ENCODE results near the gene C17orf100.
"Not testable (repeated sequence)": the region's sequence is repeated elsewhere in the genome, so short reads cannot be mapped to it uniquely, and the experiment has no call there.

Gene C17orf100

DNA sequence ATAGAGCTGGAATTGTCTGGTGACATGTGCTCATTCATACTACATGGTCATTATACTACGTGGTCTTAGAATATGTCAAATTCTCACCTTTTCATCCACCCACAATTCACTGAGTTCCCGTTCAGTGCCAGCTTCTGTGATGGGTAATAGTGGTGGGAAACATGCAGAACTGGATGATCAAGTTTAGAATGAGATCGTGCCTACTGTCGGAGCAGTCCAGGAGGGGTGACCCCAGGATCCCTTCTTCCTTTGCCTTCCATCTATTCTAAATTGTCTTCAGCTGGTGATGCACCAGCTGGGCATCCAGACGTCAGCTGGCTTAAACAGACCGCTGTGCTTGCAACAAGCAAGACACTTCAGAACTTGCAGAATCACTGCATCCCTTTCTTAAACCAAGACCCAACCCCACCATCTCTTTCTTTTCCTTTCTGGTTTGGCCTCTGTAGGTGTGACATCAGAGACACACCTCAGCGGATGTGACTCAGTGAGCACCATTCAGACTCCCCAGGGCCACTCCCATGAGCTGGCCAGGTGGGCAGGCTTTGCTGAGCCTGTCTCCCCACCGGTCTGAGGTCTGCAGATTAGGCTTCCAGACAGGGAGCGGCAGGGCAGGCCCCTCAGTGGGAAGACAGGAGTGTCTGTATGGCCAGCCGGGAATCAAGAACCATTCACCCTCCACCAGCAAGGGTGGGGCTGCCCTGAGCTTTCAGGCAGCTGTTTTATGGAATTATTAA is 18.1 kb downstream of the C17orf100 start:
- FAIRE-seq: no peak

DNA sequence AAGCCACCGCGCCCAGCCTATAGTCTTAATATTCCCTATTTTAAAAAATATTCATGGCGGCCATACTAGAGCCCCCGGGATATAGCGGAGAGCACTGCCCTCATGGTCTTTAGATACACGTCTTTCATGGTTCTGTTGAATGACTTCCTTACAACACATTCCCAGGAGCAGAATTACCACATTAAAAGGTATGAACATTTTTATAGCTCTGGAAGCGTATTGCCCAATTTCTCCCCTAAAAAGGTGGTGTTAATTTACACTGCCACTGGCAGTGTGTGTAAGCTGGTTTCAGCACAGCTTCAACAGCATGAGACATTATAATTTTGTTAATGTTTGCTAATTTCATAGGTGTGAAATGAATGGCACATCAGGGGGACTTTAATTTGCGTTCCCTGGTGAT is 19.0 kb downstream of the C17orf100 start:
- FAIRE-seq: no peak

DNA sequence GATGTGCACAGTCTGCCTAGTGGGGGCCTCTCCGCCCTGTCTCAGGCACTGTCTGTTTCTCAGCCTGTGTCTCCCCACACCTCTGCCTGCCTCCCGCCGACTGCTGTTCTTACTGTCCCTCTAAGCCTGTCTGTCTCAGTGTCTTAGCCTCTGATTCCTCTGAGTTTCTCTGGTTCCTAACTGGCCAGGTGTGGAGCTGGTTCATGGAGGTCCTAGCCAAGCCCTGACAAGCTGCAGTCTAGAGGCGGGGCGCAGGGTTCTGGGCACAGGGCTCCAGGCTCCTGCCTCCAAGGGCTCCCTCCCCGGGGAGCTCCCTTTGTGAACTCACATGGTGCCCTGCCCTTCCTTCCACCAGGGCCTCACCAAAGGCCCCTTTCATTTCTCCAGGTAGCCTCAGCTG is 19.4 kb downstream of the C17orf100 start:
- no peak for FAIRE-seq

DNA sequence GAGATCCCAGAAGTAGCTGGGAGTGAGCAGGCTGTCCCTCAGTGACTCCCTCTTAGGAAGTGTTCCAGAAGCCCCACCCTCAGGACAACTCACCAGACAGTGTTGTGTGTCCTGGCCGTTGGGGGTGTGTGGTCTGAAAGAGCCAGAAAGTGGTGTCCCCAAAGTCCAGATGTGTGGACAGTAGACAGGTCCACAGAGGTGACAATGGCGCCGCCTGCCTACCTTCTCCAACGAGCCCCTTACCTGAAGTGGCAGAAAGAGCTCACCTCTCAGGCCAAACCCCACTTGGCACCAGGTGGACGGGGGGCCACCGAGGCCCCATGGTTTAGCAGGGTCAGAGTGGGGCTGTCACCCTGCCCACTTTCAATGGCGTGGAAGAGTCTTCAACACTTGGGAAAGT is 19.9 kb downstream of the C17orf100 start:
- FAIRE-seq: no peak

DNA sequence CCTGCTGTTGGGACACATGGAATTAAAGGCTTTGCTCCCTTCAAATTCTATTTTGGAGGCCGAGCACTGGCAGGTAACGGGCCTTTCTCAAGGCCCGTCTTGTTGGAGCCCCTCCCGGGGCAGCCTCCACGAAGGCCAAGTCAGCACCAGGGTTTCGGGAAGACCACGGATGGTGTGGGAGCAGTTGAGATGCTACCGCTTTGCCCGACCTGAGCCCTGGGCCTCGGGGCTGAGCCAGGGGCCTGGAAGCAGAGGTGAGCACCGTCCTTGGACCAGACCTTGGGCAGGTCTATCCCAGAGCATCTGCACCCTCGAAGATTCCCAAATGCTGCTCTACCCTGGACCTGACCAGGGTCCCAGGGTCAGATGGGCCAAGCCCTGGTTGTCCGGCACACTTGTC is 23.0 kb downstream of the C17orf100 start:
- FAIRE-seq: no peak

DNA sequence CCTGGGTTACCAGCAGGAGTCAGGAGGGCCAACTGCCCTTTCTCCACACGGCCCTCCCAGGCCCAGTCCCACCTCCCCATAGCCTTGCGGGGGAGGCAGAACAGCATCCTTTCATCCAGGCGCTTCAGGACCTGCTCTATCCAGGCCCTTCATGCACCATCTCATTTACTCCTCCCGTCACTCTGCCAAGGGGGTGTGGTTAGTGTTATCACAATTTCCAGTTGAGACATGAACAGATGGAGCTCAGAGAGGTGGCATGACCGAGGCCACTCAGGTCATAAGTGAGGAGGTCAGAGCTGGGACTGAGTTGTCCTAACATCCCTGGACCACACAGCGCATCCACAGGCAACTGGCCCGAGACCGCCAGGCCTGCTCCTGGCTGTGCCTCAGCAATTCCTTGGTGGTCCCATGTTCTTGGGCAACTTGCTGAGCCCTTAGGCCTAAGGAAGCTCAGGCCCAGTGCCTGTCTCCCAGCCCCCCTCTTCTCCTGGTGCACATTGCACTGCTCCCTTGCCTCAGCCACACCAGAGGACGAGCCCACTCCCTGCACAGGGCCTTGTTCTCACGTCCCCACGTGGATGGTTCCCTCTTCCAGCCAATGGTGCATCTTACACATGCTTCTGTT is 23.8 kb downstream of the C17orf100 start:
- FAIRE-seq: no peak

DNA sequence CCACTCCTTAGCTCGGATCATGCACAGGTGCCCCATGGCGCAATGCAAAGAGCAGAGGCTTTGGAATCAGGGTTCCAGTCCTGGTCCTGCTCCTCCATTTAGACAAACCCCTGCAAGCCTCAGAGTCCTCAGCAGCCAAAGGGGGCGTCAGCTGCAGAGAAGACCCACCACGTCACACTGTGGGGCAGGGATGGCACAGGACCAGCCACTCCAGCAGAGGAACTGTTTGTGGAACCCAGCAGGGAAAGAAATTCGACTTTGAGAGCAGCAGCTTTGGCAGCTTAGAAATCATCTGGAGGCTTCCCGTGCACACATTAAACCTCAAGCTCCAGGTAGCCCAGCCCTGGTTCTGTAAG is 25.2 kb downstream of the C17orf100 start:
- FAIRE-seq: no peak

DNA sequence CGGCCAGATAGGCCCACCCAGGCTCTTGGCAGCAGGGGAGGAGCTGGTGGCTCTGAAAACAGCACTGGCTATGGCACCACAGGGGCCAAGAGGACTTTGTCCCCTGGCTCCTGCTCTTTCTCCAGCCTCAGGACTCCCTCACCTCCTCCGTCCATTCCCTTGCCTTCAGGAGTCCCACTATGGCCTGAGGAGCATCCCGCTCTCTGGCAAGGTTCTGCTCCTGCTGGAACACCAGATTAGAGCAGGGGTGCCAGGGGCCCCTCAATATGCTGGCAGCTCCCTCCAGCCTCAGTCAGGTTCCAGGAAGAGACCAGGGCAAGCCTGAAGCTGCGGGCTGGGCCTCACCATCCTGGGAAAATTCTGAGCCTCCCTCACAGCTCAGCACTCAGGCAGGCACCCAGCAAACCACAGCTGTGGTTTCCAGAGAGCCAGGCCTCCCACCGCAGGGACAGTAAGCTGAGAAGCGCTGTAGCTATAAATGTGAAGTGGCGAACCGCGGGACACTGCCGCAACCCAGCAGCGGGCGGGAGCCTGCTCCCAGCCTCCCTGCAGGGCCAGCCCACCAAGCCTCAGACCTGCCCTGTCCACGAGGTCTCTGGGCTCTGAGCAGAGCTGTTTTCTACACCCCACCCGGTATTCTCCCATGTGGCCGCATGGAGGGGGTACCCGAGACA is 25.7 kb downstream of the C17orf100 start:
- FAIRE-seq: no peak

DNA sequence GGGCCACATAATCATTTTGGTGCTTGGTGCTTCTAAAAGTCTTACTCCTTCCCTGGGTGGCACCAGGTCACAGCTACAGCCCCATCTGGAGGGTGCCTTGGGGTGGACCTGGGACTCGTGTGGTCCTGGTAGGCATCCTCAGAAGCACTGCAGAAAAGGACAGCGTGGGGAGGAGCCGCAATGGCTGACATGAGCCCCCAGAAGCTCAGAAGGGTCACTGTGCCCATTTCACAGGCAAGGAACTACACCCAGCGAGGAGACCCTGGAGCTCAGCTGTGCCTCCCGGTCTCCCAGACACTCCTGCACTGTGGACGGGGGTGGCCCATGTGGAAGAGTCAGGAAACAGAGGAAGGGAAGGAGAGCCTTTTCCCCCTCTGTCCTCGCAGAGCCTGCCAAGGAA is 26.4 kb downstream of the C17orf100 start:
- FAIRE-seq: no peak

DNA sequence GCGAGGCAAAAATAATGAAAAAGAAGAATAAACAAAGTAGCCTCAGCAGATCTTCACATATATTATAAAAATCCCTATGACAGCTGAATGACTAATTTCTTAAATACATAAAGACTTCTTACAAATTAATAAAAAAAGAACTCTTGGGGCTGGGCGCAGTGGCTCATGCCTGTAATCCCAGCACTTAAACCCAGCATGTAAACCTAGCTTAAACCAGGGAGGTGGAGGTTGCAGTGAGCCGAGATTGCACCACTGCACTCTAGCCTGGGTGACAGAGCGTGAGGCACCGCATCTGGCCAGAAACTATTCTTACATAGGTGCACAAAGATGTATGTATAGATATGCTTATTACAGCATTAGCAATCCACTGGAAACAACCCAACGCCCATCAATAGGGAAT is 27.7 kb downstream of the C17orf100 start:
- FAIRE-seq: no peak

DNA sequence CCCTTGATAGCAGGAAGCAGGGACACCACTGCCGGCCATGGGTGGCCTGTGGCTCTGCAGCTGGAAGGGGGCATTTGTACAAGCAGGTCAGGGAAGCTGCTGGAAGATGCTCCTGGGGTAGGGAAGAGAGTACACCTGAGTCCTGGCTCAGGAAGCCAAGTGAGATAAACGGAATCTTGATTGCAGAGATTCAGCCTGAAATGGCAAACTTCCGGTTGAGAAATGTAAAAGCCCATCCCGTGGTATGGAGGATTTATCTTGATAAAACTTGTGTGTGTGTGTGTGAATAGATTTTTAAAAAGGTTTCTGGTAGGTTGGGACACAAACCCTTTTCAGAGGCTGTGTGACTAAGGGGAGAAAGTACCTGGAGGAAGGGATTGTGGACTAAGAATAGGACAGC is 29.6 kb downstream of the C17orf100 start:
- no peak for FAIRE-seq

DNA sequence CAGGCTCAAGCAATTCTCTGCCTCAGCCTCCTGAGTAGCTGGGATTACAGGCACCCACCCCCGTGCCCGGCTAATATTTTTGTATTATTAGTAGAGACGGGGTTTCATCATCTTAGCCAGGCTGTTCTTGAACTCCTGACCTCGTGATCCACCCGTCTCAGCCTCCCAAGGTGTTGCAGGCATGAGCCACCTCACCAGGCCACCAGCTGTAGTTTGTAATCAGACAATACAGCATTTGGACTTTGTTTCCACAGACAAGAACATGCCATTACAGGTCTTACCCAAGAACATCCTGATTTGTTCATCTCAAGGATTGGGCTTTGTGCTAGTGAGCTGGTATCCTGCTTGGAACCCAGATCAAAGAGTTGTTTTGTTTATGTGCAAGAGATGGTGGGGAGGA is 30.1 kb downstream of the C17orf100 start:
- FAIRE-seq: no peak

DNA sequence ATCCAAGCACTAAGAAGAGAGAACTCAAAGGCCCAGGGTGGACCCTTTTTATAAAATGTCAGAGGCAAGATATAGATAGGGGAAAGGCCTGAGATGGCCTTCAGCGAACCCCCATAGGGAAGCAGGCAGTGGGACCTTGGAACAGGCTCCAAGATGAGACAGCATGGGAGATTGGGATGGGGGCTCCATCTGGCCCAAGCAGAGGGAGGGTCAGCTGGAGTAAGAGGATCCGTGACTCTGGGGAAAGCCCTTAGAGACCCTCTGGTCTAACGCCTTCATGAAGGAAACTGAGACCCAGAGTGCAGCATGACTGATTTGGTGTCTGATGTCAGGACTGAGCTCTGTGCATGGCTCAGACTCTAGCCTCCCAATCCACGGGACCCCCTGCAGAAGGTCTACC is 30.8 kb downstream of the C17orf100 start:
- FAIRE-seq: no peak

DNA sequence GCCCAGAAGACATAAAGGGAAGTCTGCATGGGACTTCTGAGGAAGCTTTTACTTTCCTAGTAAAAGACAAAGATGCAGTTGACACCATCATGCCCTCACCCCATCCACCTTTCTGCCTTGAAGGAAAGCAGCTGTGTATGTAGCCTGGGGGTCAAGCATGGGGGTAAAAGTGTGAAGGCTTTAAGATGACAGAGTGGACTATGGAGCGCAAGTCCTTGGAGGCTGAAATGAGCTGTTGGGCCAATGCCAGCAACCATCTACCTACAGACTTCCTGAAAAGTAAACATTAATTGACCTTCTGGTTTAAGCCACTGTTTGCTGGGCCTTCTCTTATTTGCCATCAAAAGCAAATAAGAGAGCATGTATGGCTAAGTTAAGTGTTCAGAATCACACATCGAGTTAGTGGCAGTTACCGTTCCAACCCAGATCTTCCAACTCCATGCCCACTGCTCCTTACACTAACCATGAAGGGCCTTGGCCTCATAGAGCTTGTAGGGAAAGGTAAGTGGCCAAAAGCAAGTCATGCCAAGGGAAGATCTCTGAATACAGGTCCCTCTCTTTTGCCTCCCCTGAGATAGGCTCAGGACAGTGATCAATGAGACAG is 31.6 kb downstream of the C17orf100 start:
- no peak for FAIRE-seq

DNA sequence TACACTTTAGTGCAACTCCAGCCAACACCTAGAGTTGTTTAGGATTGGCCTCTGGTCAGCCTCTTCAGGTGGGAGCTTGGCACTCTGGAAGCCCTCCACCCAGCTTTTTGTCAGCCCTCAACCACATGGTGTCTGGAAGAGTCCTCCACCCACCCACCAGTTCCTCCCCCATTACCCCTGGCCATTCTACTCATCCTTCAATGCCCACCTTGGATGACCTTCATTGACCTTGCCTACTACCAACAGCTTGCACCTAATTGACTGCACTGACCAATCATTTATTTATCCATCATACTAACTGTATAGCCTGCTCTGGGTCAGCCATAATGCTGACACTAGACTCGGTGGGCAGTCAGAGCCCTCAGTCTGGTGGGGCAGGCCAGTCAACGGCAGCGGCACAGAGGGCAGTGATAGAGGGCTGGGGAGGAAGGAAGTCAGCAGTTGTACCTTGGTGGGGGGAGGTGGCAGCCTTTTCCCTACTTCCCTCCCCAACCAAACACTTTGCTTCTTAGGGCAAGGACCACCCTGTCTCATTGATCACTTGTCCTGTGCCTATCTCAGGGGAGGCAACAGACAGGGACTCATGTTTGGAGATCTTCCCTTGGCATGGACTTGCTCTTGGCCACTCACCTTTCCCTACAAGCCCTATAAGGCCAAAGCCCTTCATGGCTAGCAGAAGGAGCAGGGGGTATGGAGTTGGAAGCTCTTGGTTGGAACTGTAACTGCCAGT is 32.3 kb downstream of the C17orf100 start:
- FAIRE-seq: no peak

DNA sequence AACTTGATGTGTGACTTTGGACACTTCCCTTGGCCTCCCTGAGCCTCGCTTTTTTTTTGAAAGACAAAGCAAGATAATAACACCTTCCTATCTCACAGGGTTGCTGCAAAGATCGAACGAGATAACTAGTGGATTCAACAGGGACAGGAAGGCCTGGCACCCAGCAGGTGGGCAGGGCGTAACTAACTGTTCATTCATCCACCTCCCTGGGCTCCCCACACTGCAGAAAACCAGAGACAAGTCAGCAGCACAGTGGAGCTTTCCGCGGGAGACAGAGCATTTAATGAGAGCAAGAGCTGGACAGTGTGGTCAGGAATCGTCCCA is 32.9 kb downstream of the C17orf100 start:
- no peak for FAIRE-seq

DNA sequence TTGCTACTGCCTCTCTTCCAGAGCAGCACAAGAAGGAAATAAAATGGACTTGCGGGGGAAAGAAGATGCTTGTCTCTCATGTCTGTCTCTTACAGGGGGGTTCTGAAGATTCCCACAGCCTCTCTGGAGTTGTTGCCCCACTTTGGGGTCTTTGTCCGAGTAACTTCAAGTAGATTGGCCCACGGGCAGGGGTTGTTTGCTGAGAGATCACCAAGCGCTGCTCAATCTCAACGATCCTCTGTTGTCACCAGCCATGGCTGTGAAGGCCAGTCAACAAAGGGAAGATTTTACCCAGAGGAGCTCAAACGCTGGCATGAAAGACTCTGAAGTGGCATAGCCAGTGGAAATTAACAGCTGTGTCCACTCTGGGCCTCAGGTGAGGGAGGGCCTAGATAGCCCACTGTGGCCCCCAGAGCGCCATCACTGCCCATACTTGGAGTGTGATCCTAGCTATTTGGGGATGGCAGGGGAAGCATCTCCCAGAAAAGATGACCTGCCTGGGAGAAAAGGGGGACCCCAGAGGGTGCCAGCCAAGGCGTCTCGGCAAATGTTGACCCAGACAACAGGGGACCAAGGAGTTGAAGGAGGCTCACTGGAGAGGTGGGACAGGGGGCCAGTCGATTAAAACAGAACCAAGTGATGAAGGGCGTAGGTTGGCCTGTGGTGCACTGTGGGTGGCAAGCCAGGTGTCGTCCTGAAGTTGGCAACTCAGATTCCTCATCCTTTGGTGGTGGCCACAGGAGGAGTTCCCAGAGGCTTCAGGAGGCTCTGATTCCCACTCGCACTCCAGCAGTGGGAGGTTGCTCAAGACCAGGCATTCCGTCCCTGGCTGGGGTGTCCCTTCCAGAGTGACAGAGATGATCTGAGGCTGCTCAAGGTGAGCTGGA is 33.6 kb downstream of the C17orf100 start:
- no peak for FAIRE-seq

DNA sequence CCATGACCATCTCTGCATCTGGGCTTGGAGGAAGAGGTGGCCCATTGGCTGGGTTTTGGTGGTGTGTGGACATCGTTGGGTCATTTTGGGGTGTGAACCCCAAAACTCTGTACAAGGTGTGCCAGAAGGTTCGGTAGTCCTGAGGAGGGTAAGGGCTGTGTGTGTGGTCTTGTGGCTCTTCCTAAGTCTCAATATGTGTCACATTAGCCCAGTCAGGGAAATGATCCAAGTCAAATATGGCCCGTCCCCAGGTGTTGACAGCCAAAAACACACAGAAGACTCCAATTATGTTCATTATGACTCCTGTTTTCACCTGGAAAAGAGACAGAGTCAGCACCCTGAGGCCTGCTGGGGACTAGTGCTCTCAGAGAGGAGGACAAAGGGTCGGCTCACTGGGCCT is 34.5 kb downstream of the C17orf100 start:
- FAIRE-seq: no peak

DNA sequence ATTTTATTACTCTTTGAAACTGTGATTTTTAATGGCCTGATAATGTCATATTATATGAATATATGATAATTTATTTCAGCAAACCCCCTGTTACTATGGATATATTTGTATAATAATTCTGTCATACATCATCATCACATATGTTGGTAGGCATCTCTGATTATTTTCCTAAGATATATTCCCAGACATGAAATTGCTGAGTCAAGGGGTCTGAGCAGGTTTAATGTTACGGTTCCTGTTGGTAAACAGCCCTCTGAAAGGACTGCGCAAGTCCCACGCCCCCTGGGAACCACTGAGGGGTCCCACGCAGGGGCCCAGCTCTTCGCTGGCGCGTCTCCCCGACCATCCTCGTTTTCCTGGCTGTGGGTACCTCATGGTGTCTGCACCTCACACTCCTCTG is 37.4 kb downstream of the C17orf100 start:
- FAIRE-seq: no peak

DNA sequence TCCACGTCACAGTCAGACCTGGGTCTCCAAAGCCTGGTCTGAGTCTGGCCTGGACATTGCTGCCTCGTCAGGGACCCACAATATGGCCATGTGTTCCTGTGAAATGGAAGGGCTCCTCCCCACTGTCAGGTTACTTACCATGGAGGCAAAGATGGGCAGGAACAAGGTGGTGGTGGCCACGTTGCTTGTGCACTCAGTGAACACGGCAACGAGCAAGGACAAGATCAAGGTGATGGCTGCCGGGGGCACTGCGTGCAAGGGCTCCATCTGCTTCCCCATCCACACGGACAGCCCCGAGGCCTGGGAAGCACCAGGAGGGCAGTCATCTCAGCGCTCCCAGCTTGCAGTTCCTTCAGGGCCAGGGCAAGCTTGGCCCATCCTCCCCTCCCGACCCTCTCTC is 39.1 kb downstream of the C17orf100 start:
- no peak for FAIRE-seq

DNA sequence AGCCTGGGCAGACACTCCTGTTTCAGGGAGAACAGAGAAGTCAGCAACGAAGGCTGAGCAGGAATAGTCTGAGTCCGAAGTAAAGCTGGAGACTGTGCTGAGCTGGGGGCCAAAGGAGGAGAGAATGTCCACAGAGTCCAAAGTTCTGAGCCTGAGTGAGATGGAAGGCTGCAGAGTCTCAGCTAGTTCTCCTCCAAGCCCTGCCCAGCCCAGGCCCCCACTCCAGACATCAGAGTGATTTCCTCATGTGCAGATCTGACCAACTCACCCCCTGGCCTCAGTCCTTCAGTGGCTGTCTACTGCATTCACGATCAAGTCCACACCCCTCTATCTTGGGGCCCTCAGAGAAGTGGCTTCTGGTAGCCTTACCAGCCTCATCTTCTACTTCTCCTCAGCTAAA is 40.0 kb downstream of the C17orf100 start:
- no peak for FAIRE-seq

DNA sequence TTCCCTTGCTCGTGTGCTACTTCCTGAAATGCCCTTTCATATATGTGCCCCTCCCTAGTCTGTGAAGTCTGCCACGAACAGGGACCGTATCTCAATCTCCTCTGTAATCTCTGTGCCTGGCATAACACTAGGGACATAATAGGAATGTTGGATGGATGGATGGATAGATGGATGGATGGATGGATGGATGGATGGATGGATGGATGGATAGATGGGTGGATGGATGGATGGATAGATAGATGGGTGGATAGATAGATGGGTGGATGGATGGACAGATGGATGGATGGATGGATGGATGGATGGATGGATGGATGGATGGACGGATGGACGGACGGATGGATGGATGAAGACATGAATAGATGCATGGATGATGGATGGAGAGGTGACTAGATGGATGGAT is 40.4 kb downstream of the C17orf100 start:
- not testable (repeated sequence) for FAIRE-seq
